Activated T-cell treated with anti-CD3 and anti-CD28 coated beads for 4 hours (primary cell): ENCODE results near the gene DOCK8.
A peak's percentile ranks its signal among the peaks of the same experiment; 100 is the strongest.

ENCODE experiments used
- DNase-seq: peaks from one replicate; pipeline ENCODE4 v3.0.0-alpha.2; 2020

DOCK8 gene

GRCh38 chr9:469672-470551 is 255.2 kb downstream of the DOCK8 start:
- DNase-seq: peak; percentile 79

DNA sequence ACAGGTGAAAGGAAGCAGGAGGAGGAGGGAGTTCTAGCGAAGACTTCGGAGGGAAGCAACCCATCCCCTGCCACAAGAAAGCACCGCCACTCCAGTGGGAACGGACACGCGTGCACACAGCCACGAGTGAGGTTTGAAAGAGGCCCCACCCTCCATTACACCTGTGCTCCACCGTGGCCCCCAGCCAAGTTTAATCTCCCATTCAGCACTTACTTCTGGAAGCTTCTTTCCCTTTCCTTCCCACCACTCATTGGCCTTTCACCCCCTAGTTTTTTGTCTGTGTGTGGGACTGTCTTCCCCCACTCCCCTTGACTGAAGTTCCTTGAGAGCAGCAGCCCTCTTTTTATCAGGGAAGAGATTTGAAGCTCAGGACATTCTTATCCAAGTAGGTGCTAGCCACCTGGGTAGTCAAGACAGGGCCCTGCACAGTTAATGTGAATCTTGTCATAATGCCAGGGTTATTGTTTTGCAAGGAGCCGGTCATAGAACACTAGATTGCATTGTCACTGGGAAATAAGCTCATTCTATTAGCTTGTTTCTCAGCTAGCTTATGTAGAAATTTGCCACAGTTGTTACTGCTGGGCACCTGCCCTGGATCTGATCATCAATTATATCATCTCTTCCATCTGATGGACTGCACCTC is 256.0 kb downstream of the DOCK8 start:
- peak; percentile 4 for DNase-seq

DNA sequence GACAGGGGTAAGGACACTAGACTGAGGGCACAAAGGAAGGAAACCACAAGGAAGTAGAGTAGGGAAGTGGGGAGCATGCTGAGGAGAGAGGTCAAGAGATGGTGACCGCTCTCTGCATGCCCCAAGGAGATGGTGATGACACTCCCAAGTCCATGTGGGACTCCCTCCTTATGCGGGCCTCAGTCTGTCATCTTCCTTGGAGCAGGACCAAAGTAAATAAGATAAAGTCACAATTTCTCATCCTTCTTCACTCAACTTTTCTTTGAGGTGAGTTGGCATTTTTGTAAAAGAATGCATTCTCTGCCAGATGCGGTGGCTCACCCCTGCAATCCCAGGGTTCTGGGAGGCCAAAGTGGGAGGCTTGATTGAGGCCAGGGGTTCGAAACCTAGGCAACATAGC is 256.7 kb downstream of the DOCK8 start:
- no peak for DNase-seq

DNA sequence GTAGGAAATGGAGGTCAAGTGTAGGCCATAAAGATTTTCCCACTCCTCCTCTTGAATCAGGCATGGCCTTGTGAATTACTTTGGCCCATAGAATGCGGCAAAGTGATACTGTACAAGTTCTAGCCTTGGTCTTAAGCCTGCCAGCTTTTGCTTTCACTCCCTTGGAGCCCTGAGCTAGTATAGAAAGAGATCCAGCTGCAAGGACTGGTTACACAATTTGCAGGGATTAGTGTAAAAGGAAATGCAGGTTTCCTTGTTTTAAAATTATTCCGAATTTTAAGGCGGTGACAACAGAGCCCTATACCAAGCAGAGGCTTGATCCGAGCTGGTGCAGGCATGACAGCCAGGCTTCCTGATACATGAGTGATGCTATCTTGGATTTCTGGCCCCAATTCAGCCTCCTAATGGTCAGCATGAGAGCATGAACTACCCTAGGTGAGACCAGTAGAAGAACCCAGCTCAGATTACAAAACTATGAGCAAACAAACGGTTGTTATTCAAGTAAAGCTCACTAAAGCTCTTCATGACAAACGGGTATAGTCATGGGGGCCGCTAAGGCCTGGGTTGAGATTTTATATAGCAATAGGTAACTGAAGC is 257.9 kb downstream of the DOCK8 start:
- no peak for DNase-seq

DNA sequence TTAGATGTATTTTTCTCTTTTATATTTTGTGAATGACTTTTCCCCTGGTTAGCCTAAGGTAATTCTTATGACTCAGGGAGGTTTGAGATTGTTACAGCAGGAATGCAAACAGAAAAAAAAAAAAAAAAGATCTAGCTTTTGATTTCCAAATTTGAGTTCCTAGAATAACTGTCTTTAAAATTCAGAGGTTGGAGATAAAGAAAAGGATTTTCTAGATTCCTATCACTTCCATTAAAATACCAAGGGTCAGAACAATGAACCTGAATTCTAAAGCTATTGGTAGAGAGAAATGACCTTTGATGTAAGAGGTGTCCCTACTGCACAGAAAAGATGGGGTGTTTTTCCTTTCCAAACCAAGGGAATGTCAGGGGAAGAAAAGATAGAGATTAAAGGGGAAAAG is 262.5 kb downstream of the DOCK8 start:
- DNase-seq: no peak

DNA sequence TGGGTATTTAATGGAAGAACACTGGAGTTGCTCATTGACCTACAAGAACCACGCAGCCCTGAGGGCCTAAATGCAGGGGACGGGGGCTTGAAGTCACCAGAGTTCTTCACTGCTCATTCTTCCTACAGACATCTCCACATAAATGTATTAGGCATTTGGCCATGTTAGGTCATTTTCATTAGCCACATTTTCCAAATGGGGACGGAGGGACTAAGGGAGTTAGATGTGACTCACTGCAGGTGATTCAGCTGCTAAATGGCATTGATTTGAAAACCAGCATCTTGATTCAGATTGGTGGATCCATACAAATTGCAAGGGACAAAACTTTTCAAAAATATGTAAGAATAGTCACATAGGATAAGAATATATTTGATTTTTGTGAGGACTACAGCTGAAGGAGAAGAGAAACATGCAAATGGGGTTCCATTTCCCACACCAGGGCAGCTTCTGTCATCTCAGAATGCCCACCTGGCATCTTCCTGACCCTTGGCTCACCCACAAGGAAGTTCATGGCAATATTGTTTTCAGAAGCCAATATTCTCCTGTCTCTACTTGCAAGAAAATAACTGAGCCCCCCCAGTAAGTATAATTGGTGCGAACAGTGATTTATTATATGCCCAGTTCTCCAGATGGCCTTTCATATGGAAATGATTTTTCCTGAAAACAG is 264.8 kb downstream of the DOCK8 start:
- DNase-seq: no peak

DNA sequence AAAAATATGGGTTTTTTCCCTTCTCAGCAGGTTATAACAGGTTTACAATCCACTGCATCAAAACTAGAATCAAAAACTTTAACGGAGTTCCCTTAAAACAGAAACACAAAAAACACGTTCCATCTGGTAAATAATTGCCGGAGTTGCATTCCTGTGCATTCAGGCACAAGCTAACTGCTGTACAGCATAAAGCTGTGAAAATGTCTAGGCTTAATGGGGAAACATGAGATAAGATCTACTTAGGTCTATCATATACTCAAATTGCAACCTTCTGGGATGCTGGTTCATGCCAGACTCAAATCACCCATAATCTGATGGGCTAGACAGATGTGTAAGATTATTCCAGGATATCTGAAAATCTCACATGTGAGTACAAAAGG is 265.3 kb downstream of the DOCK8 start:
- DNase-seq: no peak

DNA sequence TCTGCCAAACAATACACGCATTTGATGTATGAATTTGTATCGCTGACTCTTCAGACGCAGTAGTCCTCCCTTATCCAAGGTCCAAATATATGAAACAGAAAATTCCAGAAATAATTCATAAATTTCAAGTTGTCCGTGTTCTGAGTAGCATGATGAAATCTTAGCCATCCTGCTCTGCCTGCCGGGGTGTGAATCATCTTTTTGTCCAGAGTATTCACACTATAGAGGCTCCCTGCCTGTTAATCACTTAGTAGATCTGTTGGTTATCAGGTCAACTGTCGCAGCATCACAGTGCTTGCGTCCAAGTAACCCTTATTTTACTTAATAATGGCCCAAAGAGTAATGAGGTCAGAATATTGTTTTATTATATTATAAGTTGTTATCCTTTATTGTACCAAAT is 268.1 kb downstream of the DOCK8 start:
- no peak for DNase-seq

DNA sequence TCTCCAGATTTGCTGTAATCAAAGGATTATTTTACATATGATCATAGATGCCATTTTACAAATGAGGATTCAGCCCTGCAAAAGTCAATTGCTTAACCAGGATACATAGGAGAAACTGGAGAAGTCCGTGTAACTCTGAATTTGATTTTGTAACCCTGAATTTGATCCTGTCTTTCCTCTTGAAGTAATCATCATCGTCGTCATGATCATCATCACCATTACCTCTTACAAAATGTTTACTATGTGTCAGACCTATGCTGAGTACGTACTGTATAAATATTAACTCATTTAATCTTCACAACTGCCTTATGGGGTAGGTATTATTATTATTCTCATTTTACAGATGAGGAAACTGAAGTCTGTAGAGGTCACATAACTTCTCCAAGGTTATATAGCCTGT is 271.5 kb downstream of the DOCK8 start:
- DNase-seq: no peak

GRCh38 chr9:487429-487828 is 272.8 kb downstream of the DOCK8 start:
- DNase-seq: no peak

DNA sequence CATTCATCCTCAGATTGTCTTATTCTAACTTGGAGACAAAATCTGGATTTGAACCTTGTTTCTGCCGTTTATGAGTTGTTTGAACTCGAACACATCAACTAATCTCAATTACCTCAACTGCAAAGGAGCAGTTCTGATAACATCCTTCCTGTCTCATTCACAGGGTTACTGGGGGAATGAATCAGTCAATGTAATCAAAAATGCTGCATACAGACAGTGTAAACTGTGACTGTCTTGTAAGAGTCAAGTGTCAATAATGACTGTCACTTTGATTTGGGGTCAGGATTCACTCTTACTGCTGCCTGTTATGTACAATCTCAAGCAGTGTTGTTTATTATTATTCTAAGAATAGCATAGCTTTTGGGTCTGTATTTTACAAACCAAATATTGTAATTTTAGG is 273.8 kb downstream of the DOCK8 start:
- DNase-seq: no peak

DNA sequence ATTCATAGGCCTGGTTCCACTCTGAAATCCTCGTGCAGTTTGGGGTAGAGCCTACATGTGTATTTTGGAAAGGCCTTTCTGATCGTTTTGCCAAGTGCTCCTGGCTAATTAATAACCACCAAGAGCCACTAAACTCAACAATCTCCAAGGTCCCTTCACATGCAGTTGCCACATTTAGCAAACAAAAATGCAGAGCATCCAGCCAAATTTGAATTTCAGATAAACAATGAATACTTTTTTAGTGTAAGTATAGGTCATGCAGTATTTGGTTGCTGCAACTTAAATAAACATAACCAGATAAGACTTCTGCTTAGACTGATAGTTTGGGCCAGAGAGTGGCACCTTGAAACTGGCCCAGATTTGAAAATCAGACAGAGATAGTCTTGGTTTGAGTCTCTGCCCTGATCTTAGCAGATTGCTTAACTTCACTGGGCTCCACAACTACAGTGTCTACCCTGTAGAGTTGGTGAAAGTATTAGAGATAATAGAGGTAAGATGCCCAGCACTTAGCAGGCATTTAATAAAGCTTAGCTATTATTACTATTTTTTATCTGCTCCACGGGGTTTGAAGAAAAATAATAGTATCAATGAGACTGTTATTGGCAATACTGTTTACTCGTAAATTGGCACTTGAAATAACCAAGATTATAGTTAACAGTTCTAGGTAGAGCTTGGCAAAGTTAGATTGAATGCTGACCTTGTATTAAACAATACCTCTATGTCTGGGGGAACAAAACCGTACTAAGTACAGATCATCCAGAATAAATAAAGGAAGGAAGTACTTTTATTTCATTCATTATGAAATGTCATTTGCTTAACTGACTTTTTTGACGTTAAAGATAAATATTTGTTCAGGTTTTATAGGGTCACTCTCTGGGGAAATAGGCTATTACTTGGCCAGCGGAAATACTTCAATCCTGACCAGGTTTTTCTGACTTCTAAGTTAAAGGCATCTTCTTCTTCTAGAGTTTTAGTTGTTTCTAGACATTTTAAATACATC is 274.8 kb downstream of the DOCK8 start:
- DNase-seq: no peak

- no peak for DNase-seq
Observed at GRCh38 chr9:494764-495163, 280.1 kb downstream of the DOCK8 start.

- DNase-seq: no peak
Observed at GRCh38 chr9:495739-496138, 281.1 kb downstream of the DOCK8 start.

DNA sequence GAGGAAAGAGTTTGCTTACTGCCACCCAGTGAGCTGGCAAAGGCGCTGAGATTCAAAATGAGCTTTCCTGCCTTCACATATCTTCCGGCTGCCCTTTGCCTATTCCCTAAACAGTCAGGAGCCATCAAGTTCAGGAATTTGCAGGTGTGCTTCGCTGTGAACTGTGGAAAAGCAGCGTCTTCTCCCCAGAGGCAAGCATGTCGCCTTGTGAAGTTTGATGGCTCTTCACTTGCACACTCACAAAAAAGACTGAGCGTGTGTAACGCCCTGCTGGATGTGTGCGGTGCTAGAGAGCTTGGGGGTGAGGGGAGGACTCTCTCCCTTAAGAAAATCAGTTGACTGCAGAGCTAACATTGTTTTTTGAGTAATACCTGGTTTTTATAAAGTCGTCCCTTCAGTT is 288.7 kb downstream of the DOCK8 start:
- DNase-seq: no peak

DNA sequence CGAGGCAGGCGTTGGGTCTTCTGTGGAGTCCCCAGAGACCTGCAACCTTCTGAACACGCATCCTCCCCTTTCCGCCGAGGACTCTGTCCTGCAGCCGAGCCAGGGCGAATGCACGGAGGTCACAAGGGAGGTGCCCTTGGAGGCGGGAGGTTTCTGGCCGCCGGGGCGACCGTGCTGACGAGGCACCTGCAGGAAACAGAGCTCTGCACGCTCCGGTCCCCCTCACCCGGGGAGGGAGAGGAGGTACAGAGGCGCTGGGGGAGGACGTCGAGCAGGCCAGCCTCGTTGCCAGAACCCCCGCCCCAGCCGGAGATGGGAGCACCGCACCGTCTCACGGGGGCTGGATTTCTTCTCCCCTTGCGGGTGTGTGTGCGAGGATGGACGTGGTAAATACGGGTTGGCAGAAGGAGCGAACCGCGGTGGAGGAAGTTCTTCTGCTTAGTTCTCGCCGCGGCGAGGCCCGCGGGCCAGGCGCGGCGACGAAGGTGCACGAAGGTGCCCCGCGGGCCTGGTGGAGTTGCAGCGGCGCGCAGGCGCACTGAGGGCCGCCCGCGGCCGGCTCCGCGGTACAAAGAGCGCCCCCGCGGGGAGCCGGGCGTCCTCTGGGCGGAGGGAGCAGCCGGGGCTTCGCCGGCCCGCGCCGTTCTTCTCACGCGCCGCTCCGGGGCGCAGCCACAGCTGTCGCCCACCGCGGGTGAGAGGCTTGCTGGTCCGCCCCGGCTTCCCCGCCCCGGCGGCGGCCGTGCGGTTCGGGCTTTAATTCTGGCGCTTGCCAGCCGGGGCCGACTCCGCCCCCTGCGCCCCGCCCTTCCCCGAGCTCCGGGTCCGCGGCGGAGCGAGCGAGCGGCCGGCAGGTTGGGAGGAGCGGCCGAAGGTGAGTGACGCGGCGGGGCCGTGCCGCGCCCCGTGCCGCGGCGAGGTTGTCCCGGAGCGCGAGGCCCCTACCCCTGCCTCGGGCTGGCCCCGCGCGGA is 289.5 kb downstream of the DOCK8 start, which contains the start of gene KANK1:
KANK1 (plus strand) TSS at position 815 of the 972 bp plus-strand sequence.
- DNase-seq: peak; percentile 56

GRCh38 chr9:504921-505740 is 290.5 kb downstream of the DOCK8 start:
- no peak for DNase-seq

- DNase-seq: no peak
Observed at GRCh38 chr9:505741-506059, 291.0 kb downstream of the DOCK8 start.

- no peak for DNase-seq
Observed at GRCh38 chr9:506281-506680, 291.6 kb downstream of the DOCK8 start.

GRCh38 chr9:511861-512260 is 297.2 kb downstream of the DOCK8 start:
- no peak for DNase-seq
